ENCODE data around the gene PGA3.
"Not testable (repeated sequence)": the region's sequence is repeated elsewhere in the genome, so short reads cannot be mapped to it uniquely, and the experiment has no call there.

The PGA3 gene

DNA sequence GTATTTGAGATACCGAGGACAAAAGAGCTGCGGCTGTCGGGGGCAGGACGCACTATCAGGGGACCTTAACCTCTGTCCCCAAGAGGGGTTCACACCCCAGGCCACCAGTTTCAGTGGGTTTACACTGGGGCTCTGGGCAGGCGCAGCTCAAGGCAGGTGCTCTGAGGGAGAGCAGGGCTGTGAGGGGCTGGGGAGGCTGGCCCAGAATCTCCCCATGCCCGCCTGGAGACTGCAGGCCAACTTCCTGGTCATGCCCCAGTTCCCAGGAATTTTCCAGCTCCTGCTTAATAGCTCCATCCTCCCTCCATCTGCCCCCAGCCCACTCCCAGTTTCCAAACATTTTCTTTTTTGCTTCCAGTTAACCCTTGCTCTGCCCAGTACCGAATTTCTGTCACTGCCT, 7.6 kb upstream of the PGA3 start:
- Histone ChIP-seq H3K36me3 (ENCODE audit: control insufficient read depth, insufficient read depth, low read length) (no peaks in the 10 kb centered on the region), H3K27me3 (replicated peaks; ENCODE audit: control insufficient read depth, insufficient read depth, low read length) (no peaks in the 10 kb centered on the region; the same call in 1 of the 2 replicates), H3K4me3 (replicated peaks; ENCODE audit: low read depth, low read length) (no peak overlapping the region)
- DNase-seq (ENCODE audit: extremely low read depth, insufficient read length), result no peak
- TF ChIP-seq, protein P1, sequence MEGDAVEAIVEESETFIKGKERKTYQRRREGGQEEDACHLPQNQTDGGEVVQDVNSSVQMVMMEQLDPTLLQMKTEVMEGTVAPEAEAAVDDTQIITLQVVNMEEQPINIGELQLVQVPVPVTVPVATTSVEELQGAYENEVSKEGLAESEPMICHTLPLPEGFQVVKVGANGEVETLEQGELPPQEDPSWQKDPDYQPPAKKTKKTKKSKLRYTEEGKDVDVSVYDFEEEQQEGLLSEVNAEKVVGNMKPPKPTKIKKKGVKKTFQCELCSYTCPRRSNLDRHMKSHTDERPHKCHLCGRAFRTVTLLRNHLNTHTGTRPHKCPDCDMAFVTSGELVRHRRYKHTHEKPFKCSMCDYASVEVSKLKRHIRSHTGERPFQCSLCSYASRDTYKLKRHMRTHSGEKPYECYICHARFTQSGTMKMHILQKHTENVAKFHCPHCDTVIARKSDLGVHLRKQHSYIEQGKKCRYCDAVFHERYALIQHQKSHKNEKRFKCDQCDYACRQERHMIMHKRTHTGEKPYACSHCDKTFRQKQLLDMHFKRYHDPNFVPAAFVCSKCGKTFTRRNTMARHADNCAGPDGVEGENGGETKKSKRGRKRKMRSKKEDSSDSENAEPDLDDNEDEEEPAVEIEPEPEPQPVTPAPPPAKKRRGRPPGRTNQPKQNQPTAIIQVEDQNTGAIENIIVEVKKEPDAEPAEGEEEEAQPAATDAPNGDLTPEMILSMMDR (IDR thresholded peaks at IDR 0.05; ENCODE audit: insufficient read depth, low read length, poor library complexity, severe bottlenecking), result no peak

DNA sequence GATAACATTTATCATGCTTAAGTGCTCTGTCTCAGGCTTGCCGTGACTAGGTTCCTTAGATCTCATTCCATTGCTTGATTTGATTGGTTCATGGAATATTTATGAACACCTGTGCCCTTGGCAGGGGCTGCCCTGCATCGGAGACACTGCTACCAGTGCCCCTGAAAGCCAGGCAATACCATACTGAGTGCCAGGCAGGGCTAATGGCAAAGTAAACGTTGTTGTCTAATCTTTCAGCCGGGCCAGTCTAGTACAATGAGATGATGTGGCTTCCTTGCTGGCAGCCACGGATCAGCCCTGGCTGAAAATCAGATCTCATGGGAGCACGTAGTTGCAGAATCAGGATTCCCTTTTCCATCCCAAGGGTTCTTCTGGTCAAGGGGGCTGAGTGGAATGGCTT, 5.0 kb upstream of the PGA3 start:
- TF ChIP-seq, protein P1 (IDR thresholded peaks at IDR 0.05; ENCODE audit: insufficient read depth, low read length, poor library complexity, severe bottlenecking), result no peak
- Histone ChIP-seq H3K36me3 (ENCODE audit: control insufficient read depth, insufficient read depth, low read length) (no peaks in the 10 kb centered on the region), H3K27me3 (replicated peaks; ENCODE audit: control insufficient read depth, insufficient read depth, low read length) (no peaks in the 10 kb centered on the region; the same call in none of the 2 replicates), H3K4me3 (replicated peaks; ENCODE audit: low read depth, low read length) (no peak overlapping the region)
- DNase-seq (ENCODE audit: extremely low read depth, insufficient read length), result no peak

- Histone ChIP-seq H3K27me3 (replicated peaks; ENCODE audit: control insufficient read depth, insufficient read depth, low read length) (no peaks in the 10 kb centered on the region; the same call in none of the 2 replicates), H3K4me3 (replicated peaks; ENCODE audit: low read depth, low read length) (no peak overlapping the region), H3K36me3 (ENCODE audit: control insufficient read depth, insufficient read depth, low read length) (no peaks in the 10 kb centered on the region)
- DNase-seq (ENCODE audit: extremely low read depth, insufficient read length), result no peak
- TF ChIP-seq, protein P1 (IDR thresholded peaks at IDR 0.05; ENCODE audit: insufficient read depth, low read length, poor library complexity, severe bottlenecking), result no peak
Observed at GRCh38 chr11:61198948-61199523, 4.3 kb upstream of the PGA3 start.

DNA sequence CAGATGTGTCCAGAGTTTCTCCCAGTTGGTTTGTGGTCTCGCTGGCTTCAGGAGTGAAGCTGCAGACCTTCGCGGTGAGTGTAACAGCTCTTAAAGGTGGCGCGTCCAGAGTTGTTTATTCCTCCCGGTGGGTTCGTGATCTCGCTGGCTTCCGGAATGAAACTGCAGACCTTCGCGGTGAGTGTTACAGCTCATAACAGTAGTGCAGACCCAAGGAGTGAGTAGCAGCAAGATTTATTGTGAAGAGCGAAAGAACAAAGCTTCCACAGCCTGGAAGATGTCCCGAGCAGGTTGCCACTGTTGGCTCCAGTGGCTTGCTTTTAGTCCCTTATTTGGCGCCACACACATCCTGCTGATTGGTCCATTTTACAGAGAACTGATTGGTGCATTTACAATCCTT, 1.8 kb upstream of the PGA3 start:
- no peak for DNase-seq (ENCODE audit: extremely low read depth, insufficient read length)
- Histone ChIP-seq H3K27me3 (replicated peaks; ENCODE audit: control insufficient read depth, insufficient read depth, low read length) (no peaks in the 10 kb centered on the region; the same call in none of the 2 replicates), H3K4me3 (replicated peaks; ENCODE audit: low read depth, low read length) (no peak overlapping the region)

GRCh38 chr11:61203873-61204272, 558 bp downstream of the PGA3 start:
- H3K27me3 ChIP-seq (replicated peaks; ENCODE audit: control insufficient read depth, insufficient read depth, low read length); H3K4me3 ChIP-seq (replicated peaks; ENCODE audit: low read depth, low read length); DNase-seq (ENCODE audit: extremely low read depth, insufficient read length); H3K36me3 ChIP-seq (ENCODE audit: control insufficient read depth, insufficient read depth, low read length): not testable (repeated sequence)

More for the DNA sequence above, 1.8 kb upstream of the PGA3 start:
- TF ChIP-seq, protein P1 (IDR thresholded peaks at IDR 0.05; ENCODE audit: insufficient read depth, low read length, poor library complexity, severe bottlenecking), result no peak
- no peaks in the 10 kb centered on the region for H3K36me3 ChIP-seq (ENCODE audit: control insufficient read depth, insufficient read depth, low read length)

DNA sequence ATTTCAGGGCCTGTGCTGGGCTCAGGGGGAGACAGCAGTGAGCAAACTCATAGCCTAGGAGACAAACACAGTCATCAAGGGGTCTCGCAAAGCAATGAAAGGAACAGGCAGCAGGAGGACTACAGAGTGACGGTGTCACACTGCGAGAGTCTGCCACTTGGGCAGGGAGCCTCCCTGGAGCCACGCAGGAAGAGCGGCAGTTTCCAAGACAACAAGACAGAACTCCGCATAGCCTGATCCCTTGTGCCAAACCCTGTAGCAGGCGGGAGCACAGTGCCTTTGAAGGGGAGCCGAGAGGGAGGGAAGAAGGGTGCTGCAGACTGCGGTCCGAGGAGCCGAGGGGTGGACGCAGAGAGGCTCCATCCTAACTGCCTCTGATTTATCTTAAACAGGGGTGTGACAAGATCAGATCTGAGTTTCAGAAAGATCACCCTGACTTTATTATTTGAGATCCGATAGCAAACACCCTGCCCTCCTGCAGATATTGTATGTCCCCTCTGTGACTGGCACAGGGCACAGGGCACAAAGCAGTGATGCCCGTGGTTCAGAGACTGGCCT, 1.3 kb downstream of the PGA3 start:
- not testable (repeated sequence) for H3K27me3 ChIP-seq (replicated peaks; ENCODE audit: control insufficient read depth, insufficient read depth, low read length); H3K4me3 ChIP-seq (replicated peaks; ENCODE audit: low read depth, low read length); H3K36me3 ChIP-seq (ENCODE audit: control insufficient read depth, insufficient read depth, low read length); DNase-seq (ENCODE audit: extremely low read depth, insufficient read length)

- H3K27me3 ChIP-seq (replicated peaks; ENCODE audit: control insufficient read depth, insufficient read depth, low read length); H3K36me3 ChIP-seq (ENCODE audit: control insufficient read depth, insufficient read depth, low read length); H3K4me3 ChIP-seq (replicated peaks; ENCODE audit: low read depth, low read length); DNase-seq (ENCODE audit: extremely low read depth, insufficient read length): not testable (repeated sequence)
Observed at GRCh38 chr11:61207636-61208310, 4.5 kb downstream of the PGA3 start.

- not testable (repeated sequence) for H3K4me3 ChIP-seq (replicated peaks; ENCODE audit: low read depth, low read length); H3K36me3 ChIP-seq (ENCODE audit: control insufficient read depth, insufficient read depth, low read length); H3K27me3 ChIP-seq (replicated peaks; ENCODE audit: control insufficient read depth, insufficient read depth, low read length); DNase-seq (ENCODE audit: extremely low read depth, insufficient read length)
Observed at GRCh38 chr11:61210629-61211028, 7.3 kb downstream of the PGA3 start.

DNA sequence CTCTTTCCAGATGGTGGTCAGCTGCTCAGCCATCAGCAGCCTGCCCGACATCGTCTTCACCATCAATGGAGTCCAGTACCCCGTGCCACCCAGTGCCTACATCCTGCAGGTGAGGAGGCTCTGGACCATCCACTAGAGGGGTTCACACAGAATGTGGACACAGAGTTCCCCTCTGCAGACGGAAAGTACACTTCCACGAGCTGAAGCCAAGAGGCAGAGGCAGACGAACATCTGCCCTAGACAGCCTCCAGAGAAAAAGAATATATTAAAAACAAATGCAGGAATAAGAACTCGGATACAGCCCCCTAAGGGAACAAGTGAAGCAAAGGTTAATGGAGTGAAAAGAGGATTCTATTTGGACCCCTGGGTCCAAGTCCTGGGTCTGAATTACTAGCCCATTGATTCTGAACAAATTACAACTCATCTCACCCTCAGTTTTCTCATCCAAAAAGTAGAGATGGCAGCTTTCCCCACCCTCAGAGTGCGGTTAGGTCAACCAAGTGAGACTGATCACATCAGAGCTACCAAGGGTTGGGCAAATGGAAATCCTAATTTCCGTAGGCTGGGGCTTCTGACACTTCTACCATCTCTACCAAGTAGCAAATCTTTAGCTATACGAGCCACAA, 8.1 kb downstream of the PGA3 start:
- DNase-seq (ENCODE audit: extremely low read depth, insufficient read length), result not testable (repeated sequence)

GRCh38 chr11:61212202-61212601, 8.9 kb downstream of the PGA3 start:
- H3K27me3 ChIP-seq (replicated peaks; ENCODE audit: control insufficient read depth, insufficient read depth, low read length); DNase-seq (ENCODE audit: extremely low read depth, insufficient read length); H3K4me3 ChIP-seq (replicated peaks; ENCODE audit: low read depth, low read length); H3K36me3 ChIP-seq (ENCODE audit: control insufficient read depth, insufficient read depth, low read length): not testable (repeated sequence)

More for the DNA sequence above, 8.1 kb downstream of the PGA3 start:
- not testable (repeated sequence) for H3K36me3 ChIP-seq (ENCODE audit: control insufficient read depth, insufficient read depth, low read length); H3K4me3 ChIP-seq (replicated peaks; ENCODE audit: low read depth, low read length); H3K27me3 ChIP-seq (replicated peaks; ENCODE audit: control insufficient read depth, insufficient read depth, low read length)

Measured in GM06990 (cell line).